ENCODE measurements around the gene CHKA.

The CHKA gene

DNA sequence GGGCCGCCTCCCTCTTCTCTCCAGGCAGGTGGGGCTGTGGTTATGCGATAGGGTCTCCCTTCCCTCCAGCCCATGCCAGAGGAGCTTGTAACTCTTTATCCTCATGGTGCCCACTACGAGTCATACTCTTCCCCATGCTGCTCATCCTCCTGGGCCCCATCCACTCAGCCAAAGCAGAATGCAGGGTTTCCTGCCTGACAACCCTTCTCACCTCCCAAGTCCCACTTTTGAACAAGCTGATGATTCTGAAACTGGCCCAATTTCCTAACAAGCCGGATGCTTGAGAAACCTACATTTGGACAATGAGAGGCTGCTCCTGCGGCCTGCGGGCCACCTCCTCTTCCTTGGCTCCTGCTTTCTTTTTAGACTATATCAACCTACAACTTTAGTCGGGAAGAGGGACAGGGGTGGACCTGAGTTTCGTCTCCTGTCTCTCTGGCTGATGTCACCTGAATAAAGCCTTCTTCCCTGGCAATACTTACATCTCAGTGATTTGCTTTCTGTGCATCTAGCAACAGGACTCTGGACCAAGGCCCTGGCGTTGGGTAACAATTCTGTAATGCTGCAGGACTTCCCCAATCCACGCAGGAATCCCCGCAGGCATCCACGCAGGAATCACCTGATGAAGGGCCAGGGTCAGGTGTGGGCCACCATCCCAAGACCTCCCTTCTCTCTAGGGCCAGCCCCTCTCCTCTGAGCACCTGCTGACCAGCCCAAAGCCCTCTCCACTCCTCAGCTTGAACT, 92.2 kb downstream of the CHKA start:
- no peak for DNase-seq

DNA sequence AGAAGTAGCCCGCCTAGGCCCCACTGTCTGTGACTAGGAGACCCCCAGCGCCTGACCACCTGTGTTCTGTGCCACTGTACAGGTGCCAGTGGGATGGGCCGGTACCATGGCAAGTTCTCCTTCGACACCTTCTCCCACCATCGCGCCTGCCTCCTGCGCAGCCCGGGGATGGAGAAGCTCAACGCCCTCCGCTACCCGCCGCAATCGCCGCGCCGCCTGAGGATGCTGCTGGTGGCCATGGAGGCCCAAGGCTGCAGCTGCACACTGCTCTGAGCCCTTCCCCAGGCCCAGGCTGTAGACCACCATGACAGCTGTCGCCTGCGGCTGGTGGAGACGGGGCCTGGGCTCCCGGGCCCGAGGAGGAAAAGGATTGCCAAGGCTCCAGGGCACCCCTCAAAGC, 93.5 kb downstream of the CHKA start:
- no peak for DNase-seq

DNA sequence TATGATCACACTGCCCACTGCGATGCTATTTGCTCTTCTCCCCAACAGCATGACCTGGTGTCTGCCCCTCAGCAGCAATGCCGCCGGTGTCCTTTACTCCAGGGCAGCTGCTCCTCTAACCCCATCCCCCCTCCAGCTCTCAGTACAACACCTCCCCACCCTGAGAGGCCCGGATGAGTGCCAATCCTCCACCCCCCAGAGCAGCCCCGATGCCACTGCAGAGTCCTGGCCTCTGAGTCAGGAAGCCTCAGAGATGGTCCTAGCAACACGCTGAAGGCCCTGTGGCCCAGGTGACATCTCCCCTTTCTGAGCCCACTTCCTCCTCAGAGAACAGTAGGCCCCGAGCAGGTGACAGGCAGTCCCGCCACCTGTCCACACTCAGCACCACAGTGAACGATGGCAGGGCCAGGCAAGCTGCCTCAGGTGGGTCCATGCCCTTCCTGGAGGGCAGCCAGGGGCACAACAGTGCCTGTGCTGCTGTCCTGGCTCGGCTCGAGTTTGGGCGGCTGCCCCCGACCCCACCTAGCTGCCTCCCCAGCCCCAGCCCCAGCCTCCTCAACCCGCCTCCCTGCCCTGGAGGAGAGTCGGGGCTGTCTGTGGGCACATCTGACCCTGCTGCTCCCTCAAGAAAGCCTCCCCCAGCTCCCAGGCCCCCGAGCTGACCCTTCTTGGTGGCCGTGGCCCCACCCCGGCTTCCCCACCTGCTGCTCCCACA, 94.6 kb downstream of the CHKA start:
- DNase-seq, result no peak

DNA sequence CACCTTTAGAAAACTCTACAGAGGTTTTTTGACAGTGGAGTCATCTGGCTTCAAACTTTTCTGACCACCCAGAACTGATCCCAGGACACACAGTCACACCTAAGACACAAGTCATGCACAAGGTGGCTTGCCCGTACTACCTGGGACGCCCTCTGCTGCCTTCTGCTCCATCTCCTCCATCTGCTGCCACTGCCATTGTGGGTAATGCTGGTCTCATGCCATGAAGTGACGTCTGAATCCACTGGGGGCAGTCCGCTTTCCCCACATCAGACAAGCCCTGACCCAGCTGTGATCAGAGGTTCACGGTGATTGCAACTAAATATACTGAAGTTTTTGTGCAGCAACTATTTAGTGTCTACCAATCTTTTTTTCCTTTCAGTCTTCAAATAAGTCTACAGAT, 96.1 kb downstream of the CHKA start:
- no peak for DNase-seq

DNA sequence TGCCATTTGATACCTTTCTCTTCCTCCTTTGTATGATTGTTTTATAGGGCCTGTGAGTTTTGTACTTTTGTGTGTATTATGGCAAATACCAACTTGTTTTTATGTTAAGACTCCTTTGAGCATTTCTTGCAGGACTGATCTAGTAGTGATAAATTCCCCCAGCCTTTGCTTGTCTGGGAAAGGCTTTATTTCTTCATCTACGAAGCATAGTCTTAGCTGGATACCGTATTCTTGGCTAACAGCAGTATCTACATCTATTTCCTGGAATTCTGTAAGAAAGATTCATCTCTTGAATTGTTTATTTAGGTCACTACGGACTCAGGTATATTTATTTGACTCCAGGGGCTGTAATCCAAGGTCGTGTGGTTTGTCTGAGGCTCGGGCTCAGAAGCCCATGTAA, 96.7 kb downstream of the CHKA start:
- no peak for DNase-seq

DNA sequence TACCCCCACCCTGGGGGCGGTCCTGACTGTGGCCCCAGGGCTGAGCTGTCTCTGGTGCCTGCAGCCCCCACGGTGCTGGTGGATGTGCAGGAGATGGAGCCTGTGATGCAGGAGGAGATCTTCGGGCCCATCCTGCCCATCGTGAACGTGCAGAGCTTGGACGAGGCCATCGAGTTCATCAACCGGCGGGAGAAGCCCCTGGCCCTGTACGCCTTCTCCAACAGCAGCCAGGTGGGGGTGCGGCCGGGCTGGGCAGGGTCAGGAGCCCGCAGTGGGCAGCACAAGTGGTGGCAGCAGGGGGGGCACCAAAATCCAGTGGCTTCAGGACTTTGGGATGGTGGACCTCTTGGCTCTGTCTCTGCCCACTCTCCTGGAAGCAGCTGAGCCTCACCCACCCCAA, 98.7 kb downstream of the CHKA start:
- no peak for DNase-seq

DNA sequence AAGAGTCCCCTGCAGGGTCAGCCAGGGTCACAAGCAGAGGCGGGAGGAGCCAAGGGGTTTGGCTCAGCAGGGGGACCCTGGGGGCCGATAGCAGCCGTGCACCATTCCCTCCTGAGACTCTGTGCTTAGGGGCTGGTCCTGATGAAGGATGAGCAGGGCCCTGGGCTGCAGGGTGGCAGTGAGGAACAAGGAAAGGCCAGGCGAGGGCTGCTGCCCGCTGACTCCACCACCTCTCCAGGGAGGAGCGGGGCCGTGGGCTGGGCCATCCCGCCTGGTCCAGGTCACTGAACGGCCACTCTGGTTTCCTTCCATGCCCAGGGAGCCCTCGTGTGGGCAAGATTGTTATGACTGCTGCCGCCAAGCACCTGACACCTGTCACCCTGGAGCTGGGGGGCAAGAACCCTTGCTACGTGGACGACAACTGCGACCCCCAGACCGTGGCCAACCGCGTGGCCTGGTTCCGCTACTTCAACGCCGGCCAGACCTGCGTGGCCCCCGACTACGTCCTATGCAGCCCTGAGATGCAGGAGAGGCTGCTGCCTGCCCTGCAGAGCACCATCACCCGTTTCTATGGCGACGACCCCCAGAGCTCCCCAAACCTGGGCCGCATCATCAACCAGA, 99.9 kb downstream of the CHKA start:
- no peak for DNase-seq

DNA sequence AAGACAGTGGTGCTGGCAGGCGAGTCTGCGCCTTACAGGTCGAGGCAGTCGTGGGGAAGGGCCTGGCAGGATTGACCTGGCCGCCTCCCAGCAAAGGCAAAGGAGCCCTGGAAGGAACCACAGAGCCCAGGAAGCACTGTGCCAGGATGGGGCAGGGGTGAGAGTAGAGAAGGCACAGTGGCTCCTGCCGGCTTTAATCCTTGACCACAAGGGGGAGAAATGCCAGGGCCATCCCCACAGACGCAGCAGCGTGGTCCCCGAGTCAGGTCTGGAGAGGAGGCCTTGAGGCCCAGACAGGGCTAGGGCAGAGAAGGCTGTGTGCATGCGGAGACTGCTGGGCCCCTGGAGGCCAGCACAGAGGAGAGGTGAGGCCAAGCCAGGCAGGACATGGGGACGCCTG, 100.6 kb downstream of the CHKA start:
- no peak for DNase-seq

DNA sequence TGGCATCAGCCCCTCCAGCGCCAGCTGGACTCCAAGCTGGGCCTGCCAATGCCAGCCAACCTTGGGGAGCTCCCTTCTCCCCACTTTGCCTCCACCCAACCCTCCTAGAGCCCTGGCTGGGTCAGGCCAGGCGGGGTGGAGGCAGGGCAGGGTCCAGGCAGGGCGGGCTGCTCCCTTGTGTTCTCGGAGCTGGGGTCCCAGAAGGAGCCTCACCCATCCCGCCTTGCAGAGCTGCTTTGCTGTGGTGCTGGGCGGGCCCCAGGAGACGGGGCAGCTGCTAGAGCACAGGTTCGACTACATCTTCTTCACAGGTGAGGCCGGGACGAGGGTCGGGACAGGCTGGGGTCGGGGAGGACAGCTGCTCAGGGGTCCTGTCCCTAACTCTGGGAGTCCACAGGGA, 101.7 kb downstream of the CHKA start:
- no peak for DNase-seq

DNA sequence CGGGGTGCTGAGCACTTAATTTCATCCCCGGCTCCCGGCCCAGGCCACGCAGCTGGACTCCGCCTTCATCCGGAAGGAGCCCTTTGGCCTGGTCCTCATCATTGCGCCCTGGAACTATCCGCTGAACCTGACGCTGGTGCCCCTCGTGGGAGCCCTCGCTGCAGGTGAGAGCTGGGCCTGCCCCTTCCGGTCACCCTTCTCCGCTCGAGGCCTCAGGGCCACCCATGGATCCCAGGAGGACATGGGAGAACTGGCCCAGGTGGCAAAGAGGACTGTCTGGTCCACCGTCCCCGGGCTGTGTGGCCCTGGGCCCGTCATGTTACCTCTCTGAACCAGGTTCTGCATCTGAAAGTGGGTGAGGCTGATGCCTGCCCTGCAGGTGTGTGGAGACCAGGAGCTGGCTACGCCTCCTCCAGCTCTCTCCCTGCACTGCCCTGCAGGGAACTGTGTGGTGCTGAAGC, 102.4 kb downstream of the CHKA start:
- DNase-seq, result no peak

DNA sequence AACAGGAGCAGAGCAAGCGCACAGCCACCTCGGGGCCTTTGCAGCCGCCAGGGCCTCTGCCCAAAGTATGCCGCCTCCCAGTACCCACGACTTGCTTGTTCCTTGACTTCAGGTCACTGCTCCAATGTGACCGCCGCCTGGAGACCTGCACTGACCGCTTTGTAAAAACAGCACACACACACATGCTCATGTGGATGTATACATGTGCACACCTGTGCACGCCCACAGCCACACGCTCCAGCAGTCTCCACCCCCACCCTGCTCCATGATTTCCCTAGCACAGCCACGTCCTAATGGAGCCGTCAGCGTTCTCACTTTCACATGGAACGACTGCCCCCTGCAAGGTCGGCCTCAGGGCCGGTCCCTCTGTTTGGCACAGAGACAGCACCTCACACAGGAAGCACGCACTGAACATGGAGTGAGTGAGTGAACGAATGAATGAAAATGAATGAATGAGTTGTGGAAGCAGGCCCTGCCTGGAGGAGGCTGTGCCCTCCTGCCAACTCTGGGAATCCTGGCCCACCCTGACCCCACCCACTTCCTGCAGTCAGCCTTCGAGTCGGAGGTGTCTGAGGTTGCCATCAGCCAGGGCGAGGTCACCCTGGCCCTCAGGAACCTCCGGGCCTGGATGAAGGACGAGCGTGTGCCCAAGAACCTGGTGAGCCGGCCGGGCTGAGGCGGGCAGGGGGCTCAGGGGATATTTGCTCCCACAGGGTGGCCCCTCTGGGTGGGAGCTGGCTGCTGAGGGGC, 103.0 kb downstream of the CHKA start:
- DNase-seq, result no peak

DNA sequence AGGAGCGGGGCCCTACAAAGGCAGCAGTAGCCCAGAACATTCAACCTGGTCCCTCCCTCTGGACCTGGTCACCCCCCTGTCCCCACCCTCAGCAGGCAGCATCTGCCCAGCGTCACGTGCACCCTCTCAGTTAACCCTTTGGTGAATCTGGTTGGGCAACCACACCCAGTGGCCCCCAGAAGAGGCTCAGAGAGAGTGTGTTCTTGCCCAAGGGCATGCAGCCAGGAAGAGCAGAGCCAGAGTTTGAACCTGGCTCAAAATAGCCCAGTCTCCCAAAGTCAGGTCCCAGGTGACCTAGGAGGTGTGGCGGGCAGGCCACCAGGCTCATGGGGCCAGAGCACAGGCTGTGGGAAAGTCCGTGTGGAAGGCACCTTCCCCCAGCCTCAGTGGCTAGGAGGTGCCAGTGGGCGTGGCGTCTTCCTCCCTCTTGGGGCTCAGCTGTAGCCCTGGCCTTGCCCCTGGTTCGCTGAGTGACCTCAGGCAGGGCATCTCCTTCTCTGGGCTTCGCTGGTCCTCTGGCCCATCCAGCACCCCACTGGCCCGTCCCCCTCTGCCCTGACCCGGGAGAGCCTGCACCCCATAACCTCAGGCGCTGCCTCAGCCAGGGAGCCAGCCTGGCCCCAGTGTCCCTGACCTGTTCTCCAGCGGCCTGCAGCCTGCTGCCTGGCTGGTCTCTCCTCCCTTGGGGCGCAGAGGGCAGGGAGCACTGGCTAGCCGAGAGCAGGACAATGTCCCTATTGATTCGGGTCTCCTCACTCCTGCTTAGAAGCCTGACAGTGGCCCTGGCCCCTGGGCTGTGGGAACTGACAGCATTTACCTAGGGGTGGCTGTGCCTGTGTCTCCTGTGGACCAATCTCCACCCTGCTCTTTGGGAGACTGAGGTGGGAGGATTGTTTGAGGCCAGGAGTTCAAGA, 104.0 kb downstream of the CHKA start:
- DNase-seq, result no peak

DNA sequence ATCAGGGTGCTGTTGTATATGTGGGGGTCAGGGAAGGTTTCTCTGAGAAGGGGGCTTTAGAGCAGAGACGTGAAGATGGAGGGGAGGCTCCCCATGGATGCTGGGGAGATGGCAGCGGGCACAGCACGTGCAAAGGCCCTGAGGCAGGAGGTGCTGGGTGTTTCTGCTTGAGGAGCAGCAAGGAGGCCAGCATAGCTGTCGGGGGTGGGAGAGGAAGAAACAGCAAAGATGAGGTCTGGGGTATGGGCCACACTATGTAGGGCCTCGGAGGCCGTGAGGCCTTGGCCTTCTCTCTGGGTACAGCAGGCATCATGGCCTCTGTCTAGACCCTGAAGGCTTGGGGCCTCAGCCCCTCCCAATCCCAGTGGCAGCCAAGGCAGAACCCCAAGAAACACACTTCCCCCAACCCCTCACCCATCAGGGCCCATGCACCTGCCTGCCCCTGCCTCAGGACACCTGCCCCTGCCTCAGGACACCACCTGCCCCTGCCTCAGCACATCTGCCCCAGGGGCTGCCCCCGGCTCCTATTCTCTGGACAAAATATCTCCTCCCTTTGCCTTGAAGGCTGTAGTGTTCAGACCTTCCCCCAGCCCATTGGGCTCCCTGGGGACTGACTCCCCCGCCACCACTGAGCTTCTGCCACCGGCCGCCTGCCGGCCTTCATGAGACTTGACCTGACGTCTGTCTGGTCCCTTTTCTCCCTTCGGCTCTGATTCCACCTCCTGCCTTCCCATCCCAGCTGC, 104.9 kb downstream of the CHKA start:
- no peak for DNase-seq

DNA sequence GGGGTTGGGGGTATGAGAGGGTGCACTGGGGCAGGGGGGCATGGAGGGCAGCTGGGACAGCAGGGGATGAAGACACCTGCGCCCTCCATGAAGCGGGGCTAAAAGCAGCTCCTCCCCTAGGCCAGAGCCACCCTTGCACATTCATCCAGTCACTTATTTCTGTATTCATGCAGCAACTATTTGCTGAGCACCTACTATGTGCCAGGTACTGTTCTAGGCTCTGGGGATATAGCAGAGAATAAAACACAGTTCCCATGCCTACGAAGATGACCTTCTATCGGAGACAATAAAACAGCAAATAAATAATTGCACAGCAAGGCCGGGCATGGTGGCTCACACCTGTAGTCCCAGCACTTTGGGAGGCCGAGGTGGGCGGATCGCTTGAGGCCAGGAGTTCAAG, 105.7 kb downstream of the CHKA start:
- no peak for DNase-seq

DNA sequence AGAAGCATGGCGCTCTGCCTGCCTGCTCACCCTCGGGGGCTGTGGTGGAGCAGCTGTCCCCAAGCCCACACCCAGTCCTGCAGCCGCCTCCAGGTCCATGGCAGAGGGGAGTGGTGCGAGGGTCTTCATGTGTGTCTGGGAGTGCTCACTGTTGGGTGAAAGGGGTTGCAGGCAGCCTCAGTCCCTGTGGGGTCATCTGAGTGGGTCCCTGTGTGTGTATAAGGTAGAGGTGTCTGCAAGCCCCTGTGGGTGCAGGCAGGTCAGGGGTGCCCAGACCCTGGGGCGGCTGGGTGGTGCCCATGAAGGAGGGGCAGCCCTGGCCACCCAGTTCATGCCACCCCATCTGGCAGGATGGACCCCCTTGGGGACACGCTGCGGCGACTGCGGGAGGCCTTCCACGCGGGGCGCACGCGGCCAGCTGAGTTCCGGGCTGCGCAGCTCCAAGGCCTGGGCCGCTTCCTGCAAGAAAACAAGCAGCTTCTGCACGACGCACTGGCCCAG, 106.2 kb downstream of the CHKA start:
- DNase-seq, result no peak

DNA sequence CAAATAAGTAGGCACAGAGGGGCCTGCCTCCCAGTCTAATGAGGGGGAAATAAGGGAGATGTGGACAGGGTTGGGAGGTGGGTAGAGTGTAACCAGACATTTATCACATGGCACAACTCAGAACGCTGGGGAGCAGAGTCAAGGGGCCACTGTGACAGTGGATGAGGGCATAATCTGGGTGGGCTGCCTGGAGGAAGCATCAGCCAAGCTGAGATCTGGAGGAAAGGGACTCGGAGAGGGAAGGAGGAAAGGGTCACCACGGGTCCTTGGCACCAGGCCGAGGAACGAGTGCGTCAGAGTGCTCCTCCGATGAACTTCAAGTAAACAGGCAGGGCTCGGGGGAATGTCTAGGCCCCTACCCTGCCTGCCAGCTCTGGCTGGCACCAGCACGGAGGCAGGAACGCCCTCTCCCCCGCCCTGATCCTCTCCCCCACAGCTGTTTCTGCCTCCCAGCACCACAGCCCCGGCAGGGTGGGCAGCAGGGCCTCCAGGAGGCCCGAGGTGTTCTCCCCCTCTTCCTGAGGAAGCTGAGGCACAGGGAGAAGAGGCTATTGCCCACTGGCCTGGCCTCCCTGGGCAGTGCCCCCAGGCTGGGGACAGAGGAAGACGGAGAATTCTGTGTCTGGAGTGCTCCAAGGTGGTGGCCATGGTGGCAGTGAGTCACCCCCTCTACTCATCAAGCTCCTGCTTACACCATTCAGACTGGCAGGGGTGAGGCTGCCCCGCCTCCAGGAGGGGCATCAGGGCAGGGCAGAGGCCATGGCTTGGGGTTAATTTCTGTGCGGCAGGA, 106.8 kb downstream of the CHKA start:
- DNase-seq, result no peak

DNA sequence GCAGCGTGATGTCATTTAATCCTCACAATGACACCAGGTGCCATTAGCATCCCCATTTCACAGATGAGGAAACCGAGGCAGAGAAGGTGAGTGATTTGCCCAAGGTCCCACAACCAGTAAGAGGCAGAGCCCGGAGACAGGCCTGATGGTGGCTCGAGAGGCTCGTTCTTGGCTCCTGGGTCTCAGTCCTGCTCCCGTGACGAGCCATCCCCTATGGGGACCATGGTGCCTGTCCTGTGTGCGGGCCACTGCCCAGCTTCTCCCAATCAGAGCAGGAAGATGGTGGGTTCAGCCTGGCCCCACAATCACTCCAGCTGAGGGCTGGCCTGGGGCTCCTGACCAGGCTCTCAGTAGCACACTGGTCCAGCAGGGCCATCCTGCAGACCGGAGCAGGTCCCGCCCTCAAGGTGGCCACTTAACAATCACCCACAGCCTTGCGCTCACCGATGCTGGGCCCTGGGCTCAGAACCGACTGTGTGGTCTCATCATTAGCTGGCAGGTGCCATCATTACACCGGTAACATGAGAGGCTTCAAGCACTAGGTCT, 107.5 kb downstream of the CHKA start:
- no peak for DNase-seq

DNA sequence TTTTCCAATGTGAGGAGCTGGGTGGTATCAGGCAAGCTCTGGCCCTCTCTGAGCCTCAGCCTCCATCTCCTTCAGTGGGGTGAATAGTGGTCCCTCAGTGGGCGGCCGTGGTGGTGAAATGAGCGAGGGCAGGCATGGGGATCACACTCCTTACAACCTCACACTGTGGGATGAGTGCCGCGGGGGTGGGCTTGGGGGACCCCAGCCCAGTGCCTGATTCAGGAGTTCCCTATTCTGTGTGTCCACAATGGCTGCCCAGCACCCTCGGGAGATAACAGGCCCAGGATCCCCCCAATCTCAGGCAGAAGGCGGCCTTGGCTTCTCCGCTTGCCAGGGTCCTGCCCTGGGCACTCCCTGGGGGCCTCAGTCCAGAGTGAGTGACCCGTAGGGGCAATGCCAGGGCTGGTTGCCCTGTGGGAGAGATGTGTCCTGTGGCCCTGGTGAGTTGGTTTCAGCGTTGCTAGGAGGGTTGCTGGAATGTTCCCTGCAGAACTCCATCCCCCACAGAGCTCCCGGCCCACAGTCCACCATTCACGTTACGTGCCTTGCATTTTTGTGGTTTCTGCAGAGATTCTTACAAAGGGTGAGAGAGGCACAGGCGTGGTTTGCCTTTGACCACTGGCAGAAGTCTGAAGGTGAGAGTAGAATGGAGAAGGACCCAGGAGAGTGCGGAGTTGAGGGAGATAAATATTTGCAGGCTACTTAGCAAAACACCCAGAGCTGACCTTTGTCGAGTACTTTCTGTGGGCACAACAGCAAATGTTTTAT, 108.2 kb downstream of the CHKA start:
- no peak for DNase-seq

DNA sequence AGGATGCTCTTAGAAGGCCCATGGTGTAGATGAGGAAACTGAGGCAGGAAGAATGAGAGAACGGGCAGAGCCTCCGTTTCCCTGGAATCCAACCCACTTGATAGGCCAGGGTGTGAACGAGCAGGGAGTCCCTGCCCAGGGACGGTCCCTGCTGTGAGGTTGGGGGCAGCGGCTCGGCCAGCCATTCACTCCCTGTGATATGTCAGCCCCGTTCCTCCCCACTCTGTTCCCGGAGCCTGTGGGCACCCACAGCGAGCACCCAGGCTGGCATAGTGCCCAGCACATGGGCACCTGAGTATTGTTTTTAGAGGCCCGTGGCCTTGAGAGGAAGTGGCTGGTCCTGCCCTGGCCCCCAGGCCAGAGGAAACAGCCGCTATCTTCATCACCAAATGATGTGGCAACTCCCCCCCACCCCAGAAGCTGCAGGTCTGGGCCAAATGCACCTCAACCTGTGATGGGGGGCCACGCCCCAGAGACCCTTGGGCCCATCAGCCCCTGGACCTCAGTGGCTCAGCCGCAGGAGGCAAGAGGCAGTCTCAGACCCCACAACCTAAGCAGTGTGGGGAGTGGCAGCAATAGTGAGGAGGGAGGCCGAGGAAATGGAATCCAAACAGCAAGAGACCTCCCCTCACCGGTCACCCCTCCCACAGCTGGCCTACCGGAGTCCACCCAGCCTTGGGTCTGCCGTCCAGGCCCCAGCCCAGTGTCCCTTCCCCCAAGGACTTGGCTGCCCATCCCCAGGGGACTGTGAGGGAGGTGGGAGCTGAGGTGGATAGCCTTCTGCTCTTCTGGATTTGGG, 108.9 kb downstream of the CHKA start:
- no peak for DNase-seq

Measured in activated CD4-positive, alpha-beta T cell treated with anti-CD3 and anti-CD28 coated beads, Interleukin-2, Interleukin-6, amounts not matched to agents 100 ng/mL and 50 ng/mL, durations not matched to agents 16 hours and 8 hours (primary cell).